GM12878 (cell line): ENCODE data around the gene HIRA.

ENCODE experiments used
- YY1 ChIP-seq: IDR thresholded peaks from 2 replicates; pipeline ENCODE4 v1.6.1; 2011; ENCODE audit warnings: low read depth, mild to moderate bottlenecking, low read length
- TF ChIP-seq, protein P1 (sequence below), 3 experiments: IDR thresholded peaks in 2 of 3; conservative IDR thresholded peaks in 1 of 3; 2 replicates each; pipeline ENCODE4 v1.5.1; 2011; ENCODE audit warnings: low read depth in 3 of 3, low read length in 3 of 3, mild to moderate bottlenecking in 3 of 3, control low read depth in 2 of 3, moderate library complexity in 2 of 3, inconsistent platforms in 1 of 3, mixed read lengths in 1 of 3; ENCODE audit not compliant: control insufficient read depth in 2 of 3, insufficient read depth in 1 of 3; ENCODE audit errors: extremely low read depth in 1 of 3

DNA sequence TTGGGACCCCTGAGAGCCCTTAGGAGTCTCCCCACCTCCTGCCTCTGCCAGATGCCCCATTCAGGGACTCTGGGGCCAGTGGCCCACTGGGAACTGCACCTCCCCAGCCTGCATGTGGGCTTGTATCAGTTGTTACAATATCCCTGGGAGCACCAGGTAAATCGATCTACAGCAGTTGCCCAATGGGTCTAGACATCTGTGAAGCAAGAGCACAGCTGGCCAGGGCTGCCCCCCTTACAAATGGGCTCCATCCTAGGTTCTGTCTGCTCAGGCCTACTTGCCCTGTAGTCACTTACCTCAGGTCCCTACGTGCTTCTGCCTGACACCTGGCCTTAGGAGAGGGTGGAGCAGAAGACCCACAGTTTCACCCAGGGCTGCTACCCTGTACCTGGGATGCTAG, 62.7 kb downstream of the HIRA start:
- TF ChIP-seq YY1, result no peak
- TF ChIP-seq, protein P1, sequence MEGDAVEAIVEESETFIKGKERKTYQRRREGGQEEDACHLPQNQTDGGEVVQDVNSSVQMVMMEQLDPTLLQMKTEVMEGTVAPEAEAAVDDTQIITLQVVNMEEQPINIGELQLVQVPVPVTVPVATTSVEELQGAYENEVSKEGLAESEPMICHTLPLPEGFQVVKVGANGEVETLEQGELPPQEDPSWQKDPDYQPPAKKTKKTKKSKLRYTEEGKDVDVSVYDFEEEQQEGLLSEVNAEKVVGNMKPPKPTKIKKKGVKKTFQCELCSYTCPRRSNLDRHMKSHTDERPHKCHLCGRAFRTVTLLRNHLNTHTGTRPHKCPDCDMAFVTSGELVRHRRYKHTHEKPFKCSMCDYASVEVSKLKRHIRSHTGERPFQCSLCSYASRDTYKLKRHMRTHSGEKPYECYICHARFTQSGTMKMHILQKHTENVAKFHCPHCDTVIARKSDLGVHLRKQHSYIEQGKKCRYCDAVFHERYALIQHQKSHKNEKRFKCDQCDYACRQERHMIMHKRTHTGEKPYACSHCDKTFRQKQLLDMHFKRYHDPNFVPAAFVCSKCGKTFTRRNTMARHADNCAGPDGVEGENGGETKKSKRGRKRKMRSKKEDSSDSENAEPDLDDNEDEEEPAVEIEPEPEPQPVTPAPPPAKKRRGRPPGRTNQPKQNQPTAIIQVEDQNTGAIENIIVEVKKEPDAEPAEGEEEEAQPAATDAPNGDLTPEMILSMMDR (IDR thresholded peaks at IDR 0.05 in 2 of 3, conservative IDR thresholded peaks at IDR 0.05 in 1 of 3; ENCODE audit: control insufficient read depth in 2 of 3, extremely low read depth in 1 of 3, insufficient read depth in 1 of 3, low read depth in 3 of 3, low read length in 3 of 3), result no peak
